GM19438 (cell line): ENCODE measurements around the gene FOXO1.

ENCODE experiments used
- ATAC-seq: cut with Tn5 transposase; IDR thresholded peaks from one replicate; pipeline ENCODE4 v1.9.1; 2021; ENCODE audit warnings: low read depth; ENCODE audit not compliant: unreplicated experiment

Gene FOXO1

DNA sequence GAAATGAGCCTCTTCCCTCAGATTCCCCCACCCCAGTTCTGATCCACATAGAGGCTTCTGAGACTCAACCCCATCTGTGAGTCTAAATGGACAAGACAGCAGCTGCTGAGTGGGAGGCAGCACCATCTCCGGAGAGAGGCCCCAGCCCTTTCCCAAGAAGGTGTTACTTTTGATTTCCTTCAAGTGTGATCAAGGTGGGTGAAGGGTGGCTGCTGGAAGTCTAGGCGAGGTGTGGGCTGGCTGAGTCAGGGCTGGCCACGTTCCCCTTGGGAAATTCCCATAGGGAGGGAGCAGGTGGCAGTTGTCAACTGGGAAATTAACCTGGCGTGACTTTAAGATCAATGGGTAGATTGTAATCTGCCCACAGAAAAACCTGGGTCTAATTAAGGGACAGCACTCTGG lies 148.0 kb downstream of the FOXO1 start:
- no peak for ATAC-seq

DNA sequence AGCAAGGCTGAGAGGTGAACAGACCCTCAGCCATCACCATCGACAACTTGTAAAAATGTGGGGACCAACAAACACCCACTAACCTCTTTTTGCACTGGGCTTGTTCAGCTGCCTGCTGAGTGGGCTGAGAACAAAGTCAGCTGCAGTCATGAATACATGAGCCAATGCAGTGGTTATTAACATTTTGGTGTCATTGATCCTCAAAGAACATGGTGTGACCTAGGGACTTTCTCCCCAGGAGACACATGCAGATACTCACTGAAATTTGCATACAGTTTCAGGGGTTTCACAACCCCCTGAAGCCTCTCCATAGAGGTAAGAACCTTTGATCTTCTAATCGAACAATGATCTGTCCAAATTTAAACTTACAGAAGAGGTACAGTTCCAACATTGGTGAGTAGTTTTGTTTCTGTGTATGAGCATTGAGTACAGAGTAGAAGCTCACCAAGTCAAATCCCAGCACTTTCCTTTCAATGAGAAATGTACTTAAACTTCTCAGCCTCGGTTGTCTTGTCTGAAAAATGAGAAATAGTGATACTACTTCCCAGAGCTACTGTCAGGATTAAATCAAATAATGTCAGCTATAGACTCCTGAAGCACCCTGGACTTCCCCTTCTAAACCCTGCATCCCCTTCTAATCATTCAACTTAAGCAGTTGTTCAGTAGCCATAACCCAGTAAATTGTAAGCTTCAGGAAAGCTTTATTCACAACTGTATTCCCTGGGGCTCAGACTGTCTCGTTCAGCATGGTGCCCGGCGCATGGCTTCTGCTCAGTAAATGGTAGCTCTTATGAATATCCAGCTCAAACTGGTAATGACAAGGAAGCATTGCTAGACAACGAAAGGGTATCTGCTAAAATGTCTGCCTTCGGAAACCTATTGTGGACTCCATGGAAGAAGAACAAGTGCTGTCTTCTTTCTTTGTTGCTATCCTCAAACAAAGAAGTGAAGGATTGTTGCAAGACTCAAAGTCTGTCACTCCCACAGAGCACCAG lies 148.7 kb downstream of the FOXO1 start:
- peak; percentile 81 for ATAC-seq

- ATAC-seq = no peak
Measured at GRCh38 chr13:40515702-40516101, 150.7 kb downstream of the FOXO1 start.

DNA sequence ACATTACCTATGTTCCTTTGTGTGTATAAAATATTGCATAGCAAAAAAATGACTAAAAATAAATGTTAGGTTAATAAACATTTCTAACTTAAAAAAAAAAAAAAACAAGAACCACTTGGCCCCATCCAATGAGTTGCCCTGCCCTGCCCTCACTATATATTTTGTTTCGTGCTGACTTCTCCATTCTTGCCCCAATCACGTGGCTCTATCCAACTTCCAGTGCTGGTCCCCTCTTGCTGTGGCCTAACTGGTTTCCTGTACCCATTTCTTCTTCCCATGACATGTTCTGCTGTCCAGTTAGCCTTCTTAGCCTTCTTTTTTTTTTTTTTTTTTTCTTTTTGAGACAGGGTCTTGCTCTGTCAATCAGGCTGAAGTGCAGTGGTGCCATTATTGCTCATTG lies 151.6 kb downstream of the FOXO1 start:
- ATAC-seq = no peak

- ATAC-seq = no peak
Measured at GRCh38 chr13:40509876-40510275, 156.6 kb downstream of the FOXO1 start.

- ATAC-seq = no peak
Measured at GRCh38 chr13:40508767-40509342, 157.6 kb downstream of the FOXO1 start.

DNA sequence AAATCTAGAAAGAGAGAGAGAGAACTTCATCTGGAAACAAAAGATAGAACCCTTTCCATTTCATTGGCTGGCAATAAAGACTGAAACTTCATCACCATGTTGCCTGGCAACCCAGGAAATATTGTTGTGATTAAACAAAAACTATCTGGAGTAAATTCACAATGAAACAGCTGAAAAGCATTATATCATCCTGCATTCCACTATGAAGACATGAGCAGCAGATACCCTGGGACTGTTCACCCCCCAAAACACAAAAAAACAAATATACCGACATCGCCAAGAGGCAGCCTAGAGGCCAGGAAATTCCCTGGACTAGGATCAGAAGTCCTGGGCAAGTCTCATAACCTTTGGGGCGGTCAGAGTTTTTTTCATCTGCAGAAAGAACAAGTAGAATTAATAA lies 158.3 kb downstream of the FOXO1 start:
- ATAC-seq = no peak

DNA sequence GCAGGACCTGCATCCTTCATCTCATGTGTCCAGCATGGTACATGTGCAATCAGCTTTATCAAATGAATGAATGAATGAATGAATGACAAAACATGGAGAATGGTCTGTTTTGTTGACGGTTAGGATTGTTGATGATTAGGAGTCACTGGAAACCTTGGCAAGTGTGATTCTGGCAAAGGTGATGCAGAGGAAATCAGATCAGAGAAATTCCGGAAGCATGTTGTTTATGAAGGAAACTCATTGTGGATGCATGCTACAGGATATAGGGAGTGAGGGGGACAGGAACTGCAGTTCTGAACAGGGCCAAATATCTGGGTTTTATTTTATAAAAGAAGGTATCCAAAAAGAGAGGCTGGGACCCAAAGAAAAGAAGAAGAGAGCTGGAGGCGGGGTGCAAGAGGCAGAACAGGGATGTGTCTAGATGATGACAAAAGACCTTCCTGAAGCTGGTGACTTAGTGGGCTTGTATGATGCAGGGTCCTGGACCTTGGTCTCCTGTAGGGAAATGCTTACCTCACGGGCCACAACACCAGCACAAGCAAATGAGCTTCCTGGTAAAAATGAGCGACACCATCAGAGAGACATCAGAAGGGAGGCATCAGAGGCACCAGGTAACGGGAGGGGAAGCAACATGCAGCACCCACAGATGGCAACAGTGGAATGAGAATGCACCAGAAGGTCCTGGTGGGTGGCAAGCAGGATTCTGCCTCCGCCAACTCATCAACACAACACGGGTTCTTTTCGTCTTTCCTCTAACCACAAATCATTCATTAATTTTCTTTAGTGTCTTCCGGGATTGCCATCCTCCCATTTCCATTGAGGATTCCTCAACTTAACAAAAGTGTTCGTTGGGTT lies 159.6 kb downstream of the FOXO1 start:
- no peak for ATAC-seq
